ENCODE data around the gene DYNLL1.

DNA sequence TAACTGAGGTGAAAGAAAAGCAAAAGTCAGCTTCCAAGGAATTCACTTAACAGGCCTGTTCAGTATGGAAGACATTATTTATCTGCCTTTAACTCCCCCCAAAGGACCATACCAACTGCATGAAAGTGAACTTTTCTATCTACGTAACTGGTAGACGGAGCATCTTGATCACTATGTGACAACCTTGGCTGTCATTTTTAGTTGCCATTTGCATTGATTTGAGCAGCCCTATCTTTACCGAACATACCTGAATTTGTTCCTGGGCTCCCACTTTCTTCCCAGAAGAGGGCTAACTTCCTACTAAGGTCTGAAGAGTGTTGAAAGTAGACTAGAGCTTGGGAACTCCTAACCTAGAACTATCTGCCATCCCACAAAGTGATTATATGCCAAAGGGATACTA is 35.8 kb upstream of the DYNLL1 start:
- TF ChIP-seq, protein P1, sequence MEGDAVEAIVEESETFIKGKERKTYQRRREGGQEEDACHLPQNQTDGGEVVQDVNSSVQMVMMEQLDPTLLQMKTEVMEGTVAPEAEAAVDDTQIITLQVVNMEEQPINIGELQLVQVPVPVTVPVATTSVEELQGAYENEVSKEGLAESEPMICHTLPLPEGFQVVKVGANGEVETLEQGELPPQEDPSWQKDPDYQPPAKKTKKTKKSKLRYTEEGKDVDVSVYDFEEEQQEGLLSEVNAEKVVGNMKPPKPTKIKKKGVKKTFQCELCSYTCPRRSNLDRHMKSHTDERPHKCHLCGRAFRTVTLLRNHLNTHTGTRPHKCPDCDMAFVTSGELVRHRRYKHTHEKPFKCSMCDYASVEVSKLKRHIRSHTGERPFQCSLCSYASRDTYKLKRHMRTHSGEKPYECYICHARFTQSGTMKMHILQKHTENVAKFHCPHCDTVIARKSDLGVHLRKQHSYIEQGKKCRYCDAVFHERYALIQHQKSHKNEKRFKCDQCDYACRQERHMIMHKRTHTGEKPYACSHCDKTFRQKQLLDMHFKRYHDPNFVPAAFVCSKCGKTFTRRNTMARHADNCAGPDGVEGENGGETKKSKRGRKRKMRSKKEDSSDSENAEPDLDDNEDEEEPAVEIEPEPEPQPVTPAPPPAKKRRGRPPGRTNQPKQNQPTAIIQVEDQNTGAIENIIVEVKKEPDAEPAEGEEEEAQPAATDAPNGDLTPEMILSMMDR (IDR thresholded peaks at IDR 0.05; ENCODE audit: extremely low read depth in 1 of 2, insufficient read depth in 1 of 2, low read depth in 1 of 2, low read length in 2 of 2) = no peak
- TF ChIP-seq GATA2 (IDR thresholded peaks at IDR 0.05; ENCODE audit: insufficient read depth, insufficient read length, low read depth, low read length) = no peak
- no peak for TF ChIP-seq POLR2AphosphoS5 (IDR thresholded peaks at IDR 0.05; ENCODE audit: insufficient read depth, low read depth, low read length)
- TF ChIP-seq EZH2 (IDR thresholded peaks at IDR 0.05; ENCODE audit: borderline replicate concordance, low read depth, low read length, severe bottlenecking) = no peak
